ENCODE results near the gene GREB1L. TPM values are rescaled to one million over a fixed set of nuclear protein-coding genes. Genes with fewer than 3 reads are reported as not detected.

GREB1L gene
- total and polyA plus RNA-seq, 10 of the 15 experiments (the other 5 are each of a cell fraction or from before 2014, with no cell fraction given) = under 0.01 to 0.11 (median 0.03) TPM; not detected in 1

GRCh38 chr18:21459706-21460286, 217.8 kb downstream of the GREB1L start (continued):
- TF ChIP-seq, protein P1, sequence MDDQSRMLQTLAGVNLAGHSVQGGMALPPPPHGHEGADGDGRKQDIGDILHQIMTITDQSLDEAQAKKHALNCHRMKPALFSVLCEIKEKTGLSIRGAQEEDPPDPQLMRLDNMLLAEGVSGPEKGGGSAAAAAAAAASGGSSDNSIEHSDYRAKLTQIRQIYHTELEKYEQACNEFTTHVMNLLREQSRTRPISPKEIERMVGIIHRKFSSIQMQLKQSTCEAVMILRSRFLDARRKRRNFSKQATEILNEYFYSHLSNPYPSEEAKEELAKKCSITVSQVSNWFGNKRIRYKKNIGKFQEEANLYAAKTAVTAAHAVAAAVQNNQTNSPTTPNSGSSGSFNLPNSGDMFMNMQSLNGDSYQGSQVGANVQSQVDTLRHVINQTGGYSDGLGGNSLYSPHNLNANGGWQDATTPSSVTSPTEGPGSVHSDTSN (IDR thresholded peaks at IDR 0.05; ENCODE audit: insufficient replicate concordance, low read depth, low read length) = no peak
- TF ChIP-seq SP1 (IDR thresholded peaks at IDR 0.05; ENCODE audit: low read depth, low read length) (no peak), IRF5 (IDR thresholded peaks at IDR 0.05; ENCODE audit: borderline replicate concordance) (no peak), LARP7 (IDR thresholded peaks at IDR 0.05) (no peak), RCOR1 (conservative IDR thresholded peaks at IDR 0.05; ENCODE audit: low read depth, low read length) (no peak), TBL1XR1 (IDR thresholded peaks at IDR 0.05; ENCODE audit: low read depth, low read length) (no peak), SMARCA5 (IDR thresholded peaks at IDR 0.05) (no peak), CBX5 (IDR thresholded peaks at IDR 0.05; ENCODE audit: low read depth) (no peak)

GRCh38 chr18:21461460-21461859, 219.4 kb downstream of the GREB1L start:
- WGBS (ENCODE audit: insufficient coverage, insufficient replicate concordance, low lambda C conversion rate, missing lambda C conversion rate) = 61% methylated on average over 4 of the region's 4 CpGs
- ChIA-PET CTCF (interaction anchor here (0.7 kb wide), 1 partner anchor 14 kb away, joined by 3 read pairs; no protein-coding TSS in a partner anchor), POLR2A (no interaction called here), RAD21 (ENCODE audit: unreplicated experiment) (no interaction called here), SMC1A (ENCODE audit: uncharacterized antibody, unreplicated experiment) (no interaction called here)
- Histone ChIP-seq H3K36me3 (ENCODE audit: control insufficient read depth in 2 of 2, insufficient read depth in 2 of 2, low read length in 1 of 2) (no peaks in the 10 kb centered on the region), H2AFZ (ENCODE audit: control insufficient read depth, low read depth, low read length) (no peak overlapping the region), H3K4me2 (ENCODE audit: control insufficient read depth, insufficient read depth) (no peak overlapping the region), H3K4me3 (no peak overlapping the region), H3K9ac (ENCODE audit: control insufficient read depth, insufficient read depth, low read length) (no peak overlapping the region), H3K79me2 (ENCODE audit: control insufficient read depth, insufficient read depth, low read length) (no peaks in the 10 kb centered on the region), H3K27me3 (replicated peaks in 1 of 2; ENCODE audit: control insufficient read depth in 2 of 2, insufficient read depth in 2 of 2, low read length in 1 of 2) (no peaks in the 10 kb centered on the region), H3K4me1 (ENCODE audit: control insufficient read depth, insufficient read depth, low read length) (no peaks in the 10 kb centered on the region), H3K9me3 (replicated peaks; ENCODE audit: control insufficient read depth, insufficient read depth, low read length) (no peaks in the 10 kb centered on the region), H3K27ac (ENCODE audit: control insufficient read depth, insufficient read depth) (no peak overlapping the region), H4K20me1 (ENCODE audit: control insufficient read depth, insufficient read depth) (no peaks in the 10 kb centered on the region)
- in situ Hi-C loops (cut with MboI) (loop anchor here (5.0 kb wide), 1 partner anchor 51 kb away; no protein-coding TSS in a partner anchor), intact Hi-C loops (cut with micrococcal nuclease; ENCODE audit: unreplicated experiment) (no loop called here)
- DNase-seq (ENCODE audit: low read depth, low spot score) = no peak
- FAIRE-seq = no peak
- ATAC-seq = no peak
- BruUV-seq (replicated peaks) = no TSS peak
- TF ChIP-seq MEF2B (IDR thresholded peaks at IDR 0.05; ENCODE audit: partially characterized antibody, poor library complexity, severe bottlenecking) (no peak), SREBF1 (IDR thresholded peaks at IDR 0.05; ENCODE audit: low read length) (no peak), ASH2L (IDR thresholded peaks at IDR 0.05; ENCODE audit: borderline replicate concordance, low read depth) (no peak), ZBTB33 (IDR thresholded peaks at IDR 0.05) (no peak), USF1 (IDR thresholded peaks at IDR 0.05; ENCODE audit: borderline replicate concordance, extremely low read length, insufficient read depth, low read depth, low read length) (no peak), SREBF2 (IDR thresholded peaks at IDR 0.05; ENCODE audit: low read length) (no peak), CHD4 (IDR thresholded peaks at IDR 0.05) (no peak), NFYB (IDR thresholded peaks at IDR 0.05; ENCODE audit: insufficient read depth, low read depth, low read length) (no peak), CHD2 (IDR thresholded peaks at IDR 0.05; ENCODE audit: borderline replicate concordance, low read depth, low read length) (no peak), BCL11A (IDR thresholded peaks at IDR 0.05; ENCODE audit: low read depth, low read length) (no peak), BHLHE40 (IDR thresholded peaks at IDR 0.05; ENCODE audit: borderline replicate concordance in 1 of 2, low read depth in 2 of 2, low read length in 1 of 2) (no peak)

Measured in GM12878 (cell line).